NCI-H146 (cell line): Measurements from ENCODE around the gene BABAM2.
"Not testable (repeated sequence)": the region's sequence is repeated elsewhere in the genome, so short reads cannot be mapped to it uniquely, and the experiment has no call there.

Experiments
- DNase-seq: peaks from one replicate; lab custom pipeline; 2025; lab: John Stamatoyannopoulos, UW

BABAM2 gene

DNA sequence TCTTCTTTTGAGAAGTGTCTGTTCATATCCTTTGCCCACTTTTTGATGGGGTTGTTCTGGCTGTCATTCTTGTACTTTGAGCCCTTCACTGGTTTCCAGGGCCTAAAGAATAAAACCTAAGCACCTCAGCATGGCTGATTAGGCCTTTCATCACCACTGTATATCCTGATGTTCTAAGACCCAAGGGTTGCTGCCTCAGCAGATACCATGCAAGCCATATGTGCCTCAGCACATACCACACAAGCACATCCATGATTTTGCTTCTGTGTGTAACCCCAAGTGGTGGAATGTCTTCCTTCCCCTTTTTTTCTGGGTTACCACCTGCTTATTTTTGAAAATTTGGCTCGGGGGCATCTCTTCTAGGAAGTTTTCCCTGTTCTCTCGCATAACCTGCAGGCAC is 11.7 kb upstream of the BABAM2 start:
- DNase-seq = no peak

DNA sequence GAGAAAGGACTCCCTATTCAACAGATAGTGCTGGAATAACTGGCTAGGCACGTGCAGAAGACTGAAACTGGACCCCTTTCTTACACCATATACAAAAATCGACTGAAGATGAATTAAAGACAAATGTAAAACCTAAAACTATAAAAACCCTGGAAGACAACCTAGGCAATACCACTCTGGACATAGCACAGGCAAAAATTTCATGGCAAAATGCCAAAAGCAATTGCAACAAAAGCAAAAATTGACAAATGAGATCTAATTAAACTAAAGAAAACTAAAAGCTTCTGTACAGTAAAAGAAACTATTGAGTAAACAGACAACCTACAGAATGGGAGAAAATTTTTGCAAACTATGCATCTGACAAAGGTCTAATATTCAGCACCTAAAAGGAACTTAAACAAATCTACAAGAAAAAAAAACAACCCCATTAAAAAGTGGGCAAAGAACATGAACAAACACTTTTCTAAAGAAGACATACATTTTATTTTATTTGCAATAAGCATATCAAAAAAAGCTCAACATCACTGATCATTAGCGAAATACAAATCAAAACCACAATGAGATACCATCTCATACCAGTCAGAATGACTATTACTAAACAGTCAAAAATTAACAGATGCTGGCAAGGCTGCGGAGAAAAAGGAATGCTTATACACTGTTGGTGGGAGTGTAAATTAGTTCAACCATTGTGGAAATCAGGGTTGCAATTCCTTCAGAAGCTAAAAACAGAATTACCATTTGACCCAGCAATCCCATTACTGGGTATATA is 8.5 kb upstream of the BABAM2 start:
- not testable (repeated sequence) for DNase-seq

DNA sequence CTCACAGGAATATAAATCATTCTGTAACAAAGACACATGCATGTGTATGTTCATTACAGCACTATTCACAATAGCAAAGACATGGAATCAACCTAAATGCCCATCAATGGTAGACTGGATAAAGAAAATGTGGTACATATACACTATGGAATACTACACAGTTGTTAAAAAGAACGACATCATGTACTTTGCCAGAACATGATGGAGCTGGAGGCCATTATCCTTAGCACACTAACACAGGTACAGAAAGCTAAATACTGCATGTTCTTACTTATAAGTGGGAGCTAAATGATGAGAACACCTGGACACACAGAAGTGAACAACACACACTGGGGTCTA is 8.0 kb upstream of the BABAM2 start:
- DNase-seq = not testable (repeated sequence)

DNA sequence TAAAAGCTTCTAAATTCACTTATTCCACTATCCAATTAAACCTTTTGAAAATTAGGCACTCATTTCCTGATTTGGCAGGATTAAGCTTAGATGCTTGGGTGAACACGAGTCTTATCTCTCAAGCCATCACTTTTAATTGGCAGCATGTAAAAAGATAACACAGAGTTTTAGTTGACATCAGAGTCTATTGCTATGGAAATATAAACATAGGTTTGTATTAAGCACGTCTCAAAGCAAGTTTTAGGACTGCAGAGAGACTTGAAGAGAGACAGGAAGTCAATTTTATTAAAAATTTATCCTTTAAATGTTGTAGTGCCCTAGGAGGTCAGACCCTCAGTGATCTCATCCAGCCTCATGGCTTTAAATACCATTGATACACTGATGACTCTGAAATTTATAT is 5.9 kb upstream of the BABAM2 start:
- DNase-seq = no peak

DNA sequence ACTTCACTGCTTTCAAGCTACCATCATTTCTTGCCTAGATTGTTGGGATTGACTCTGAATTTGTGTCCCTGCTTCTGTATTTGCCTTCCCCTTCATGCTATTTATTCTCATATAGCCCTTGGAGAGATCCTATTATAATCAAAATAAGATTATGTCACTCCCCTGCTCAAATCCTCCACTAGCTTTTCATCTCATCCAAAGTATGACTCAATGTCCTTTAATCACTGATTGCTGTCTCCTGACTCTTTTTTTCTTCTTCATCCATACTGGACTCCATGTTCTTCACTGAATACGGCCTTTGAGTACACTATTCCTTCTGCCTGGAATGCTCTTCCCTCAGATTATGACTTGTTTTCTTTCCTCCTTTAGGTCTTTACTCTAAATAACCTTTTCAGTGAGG is 5.3 kb upstream of the BABAM2 start:
- no peak for DNase-seq

DNA sequence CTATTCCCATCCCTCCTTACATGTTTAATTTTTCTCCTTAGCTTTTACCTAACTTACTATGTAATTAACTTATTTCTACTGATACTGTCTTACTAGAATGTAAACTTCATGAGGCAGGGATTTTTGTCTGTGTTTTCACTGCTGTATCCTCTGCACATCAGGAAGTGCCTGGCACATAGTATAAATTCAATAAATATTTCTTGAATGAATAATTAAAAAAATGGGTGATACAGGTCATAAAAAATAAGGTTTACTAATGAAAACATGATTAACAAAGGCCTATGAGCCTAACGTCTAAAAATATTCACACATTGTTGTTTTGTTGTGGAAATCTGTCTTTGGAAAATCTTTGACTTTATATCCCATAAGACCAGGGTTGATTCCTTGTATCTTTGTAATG is 4.9 kb upstream of the BABAM2 start:
- DNase-seq = no peak

DNA sequence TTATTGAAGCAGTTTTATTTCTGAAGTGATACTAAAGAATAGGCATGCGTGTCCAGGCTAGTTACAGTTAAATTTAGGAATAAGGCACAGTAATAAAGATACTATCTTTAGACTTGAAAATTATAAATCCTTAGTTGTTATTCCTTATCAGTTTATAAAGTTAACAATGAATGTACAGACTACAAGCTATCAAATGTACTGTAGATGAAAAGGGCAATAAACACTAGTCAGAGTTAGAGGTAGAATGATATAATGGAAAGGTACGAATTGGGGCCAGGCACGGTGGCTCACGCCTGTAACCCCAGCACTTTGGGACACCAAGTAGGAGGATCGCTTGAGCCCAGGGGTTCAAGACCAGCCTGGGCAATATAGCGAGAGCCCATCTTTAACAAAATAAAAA is 4.2 kb upstream of the BABAM2 start:
- no peak for DNase-seq

DNA sequence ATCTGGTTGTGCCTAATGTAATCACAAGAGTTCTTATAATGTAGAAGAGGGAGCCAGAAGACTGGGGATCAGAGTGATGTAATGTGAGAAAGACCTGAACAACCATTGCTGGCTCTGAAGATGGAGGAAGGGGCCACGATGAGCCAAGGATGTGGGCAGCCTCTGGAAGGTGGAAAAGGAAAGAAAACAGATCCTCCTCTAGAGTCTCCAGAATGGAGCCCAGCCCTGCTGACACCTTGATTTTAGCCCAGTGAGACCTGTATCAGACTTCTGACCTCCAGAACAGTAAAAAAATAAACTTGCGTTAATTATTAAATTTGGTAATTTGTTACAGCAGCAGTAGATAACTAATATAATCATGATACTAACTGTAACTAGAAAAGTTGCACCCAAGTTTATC is 3.4 kb upstream of the BABAM2 start:
- no peak for DNase-seq

DNA sequence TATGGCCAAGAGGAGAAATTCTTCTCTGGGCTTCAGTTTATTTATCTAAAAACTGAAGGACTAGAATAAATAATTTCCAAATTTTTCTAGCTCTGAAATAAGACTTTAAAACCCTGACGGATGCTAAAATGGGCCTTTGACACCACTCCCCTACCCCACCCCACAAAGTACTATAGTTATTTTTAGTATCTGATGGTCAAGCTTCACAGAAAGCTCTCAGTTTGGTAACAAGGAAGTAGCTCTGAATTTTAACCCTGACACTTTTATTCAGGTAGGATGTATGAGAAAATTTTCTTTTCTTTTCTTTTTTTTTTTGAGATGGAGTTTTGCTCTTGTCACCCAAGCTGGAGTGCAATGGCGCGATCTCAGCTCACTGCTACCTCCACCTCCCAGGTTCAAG is 2.7 kb upstream of the BABAM2 start:
- DNase-seq = no peak

DNA sequence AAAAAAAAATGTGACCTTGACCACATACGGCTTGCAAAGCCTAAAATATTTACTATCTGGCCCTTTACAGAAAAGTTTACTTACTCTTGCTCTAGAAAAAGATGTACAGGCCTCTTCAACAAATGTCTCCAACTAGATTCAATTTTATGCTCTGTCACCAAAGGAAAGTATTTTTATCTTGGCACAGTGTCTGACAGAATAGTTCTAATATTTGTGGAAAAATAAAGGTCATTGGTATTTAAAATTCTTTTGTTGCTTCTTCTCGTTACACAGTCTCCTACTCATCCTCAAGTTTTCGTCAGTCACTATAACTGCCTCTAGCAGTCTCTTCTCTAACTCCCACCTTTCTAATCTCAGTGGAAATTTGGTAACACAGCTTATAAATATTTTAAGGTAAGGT is 1.7 kb upstream of the BABAM2 start:
- DNase-seq = no peak

DNA sequence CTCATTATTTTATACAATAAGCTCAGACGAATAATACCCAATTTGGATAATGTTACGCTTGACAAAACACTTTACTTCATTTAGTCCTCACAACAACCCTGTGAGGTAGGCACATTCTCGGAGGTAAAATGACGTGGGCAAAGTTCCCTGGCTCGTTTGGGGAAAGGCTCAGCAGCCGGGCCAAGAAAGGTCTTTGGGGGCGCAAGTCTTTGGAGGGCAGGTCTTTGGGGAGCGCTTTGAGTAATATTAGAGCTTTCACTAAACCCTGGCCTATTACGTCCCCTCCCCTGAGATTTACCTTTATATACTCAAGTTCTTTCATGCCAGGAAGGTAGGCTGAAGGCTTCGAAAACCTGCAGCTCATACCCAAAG is 769 bp upstream of the BABAM2 start:
- no peak for DNase-seq

DNA sequence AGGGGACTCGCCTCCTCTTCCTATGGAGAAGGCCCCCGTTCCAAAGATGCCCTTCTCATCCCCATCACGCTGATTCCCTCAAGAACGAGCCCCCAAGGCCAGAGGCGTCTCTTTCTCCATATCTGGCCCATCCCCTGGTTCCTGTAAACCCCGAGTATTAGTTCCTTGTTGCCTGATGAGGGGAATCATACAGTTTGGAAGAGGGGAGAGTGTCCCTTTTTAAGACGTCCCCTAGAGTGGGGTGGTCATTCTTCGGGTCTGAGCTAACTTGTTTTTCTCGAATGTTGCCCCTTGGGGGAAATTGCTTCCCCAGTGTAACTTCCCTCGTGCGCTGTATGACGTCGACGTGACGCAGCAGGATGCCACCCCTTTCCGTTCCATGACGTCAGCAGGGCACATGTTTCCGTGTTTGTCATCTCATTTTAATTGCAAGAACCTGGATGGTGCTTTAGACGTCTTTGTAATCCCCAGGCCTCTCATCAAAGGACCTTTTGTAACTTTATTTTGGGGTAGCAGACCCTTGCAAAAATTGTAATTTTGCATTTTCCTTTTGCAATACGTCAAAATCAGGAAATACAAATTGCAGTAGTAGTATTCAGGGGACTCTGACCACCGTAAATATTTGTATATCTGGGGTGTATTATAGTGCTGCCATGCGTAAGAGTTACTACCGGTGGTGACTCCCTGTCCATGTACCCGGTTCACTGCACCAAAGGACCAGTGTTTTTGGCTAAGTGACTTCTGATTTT is 569 bp downstream of the BABAM2 start:
- DNase-seq = peak; percentile 74

DNA sequence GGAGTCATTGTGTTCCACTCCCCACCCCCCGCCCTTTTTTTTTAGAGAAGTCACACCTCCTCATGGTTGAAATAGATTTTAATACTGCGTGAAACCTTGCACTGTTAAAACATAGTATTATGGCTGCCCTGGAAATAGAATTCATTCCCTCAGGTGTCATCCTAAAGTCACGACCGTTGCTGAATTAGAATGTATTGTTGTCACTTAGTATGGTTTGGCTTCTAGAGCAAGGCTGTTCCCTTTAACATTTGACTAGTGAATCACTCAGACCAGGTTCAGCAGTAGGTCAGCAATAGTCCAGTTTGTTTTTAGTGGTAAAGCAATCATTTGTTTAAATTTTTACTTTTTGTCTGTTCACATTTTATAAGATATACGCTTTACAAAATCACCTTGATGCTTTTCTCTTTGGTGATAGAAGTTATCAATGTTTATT is 1.2 kb downstream of the BABAM2 start:
- DNase-seq = no peak

DNA sequence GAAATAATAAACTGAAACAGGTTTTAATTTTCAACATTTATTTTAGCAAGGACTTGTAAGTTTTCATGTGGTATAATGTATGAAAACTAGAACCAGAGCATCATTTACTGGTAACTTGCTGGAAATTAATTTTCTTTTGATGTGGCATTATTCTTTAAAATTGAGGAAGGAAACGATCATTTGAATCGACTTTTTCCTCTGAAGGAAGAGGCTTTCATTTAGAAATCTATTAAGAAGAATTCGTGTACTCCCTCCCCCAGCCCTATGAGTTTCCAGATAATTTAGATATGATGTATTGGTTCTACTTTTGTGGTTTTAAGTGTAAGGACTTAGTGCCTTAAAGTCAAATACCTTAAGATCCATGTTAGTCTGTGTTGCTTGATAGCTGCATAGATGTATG is 2.5 kb downstream of the BABAM2 start:
- DNase-seq = no peak

DNA sequence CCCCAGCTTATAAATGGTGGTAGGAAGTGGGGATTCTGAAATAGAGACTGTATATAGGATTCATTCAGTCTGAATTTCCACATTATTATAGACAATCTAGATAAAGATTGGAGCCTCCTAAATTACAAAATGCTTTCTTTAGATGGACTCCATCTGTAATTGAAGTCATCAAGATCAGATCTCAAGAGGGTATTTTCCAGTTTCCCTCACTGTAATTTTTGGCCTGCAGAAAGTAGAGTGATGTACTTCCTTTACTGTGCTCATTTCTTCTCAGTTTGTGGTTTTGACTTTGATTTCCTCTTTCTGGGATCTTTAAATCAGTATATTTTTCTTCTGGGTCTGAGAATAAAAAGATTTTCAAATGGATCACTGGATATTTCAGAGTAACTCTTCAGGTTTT is 7.2 kb downstream of the BABAM2 start:
- DNase-seq = no peak

DNA sequence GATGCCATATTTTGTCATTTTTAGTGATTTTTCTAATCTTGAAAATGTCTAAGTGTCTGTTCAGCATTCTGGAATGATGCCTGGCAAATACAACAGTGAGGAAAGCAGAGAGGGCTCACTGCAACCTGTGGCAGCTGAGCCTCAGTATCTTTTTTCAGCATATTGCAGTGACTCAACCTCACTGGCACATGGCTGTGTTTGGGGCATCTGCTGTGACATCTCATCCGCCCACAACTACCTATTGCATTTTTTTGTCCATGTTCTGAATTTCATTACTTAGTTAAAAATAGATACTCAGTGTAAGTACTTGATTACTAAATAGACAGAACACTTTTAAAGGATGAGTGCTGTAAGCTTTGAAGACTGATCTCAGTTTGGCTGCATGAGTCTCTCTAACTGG is 10.7 kb downstream of the BABAM2 start:
- DNase-seq = no peak

DNA sequence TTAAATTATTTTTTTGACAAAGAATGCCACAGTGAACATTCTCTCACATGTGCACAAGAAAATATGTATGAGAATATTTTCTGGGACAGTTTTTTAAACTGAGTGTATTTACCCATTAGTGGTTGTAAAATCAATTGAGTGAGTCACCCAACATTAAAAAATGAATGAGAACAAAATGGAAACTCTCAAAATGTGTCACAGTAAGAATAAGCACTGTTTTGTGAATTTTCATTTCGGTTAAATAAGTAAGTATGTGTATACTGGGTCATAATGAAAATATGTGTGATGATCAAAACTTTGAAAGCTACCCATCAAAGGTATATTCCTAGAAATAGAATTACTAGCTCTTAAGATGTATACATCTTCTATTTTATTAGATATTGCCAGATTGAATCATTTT is 11.6 kb downstream of the BABAM2 start:
- DNase-seq = no peak

DNA sequence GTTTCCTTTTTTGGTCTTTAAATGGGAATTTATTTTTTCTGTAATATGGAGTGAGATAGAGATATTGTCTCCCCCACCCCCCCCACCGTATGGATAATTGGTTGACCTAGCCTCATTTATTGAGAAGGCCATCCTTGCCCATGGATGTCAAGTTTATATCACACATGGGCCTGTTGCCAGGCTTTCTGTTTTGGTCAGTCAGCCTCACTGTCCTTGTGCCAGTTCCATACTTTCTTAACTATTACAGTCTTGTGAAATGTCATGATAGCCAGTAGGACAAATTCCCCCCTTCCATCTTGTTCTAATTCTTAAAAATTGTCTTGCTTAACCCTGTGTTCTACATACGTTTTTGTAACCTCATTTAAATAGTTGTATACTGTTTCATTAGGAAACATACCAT is 12.5 kb downstream of the BABAM2 start:
- DNase-seq = no peak

DNA sequence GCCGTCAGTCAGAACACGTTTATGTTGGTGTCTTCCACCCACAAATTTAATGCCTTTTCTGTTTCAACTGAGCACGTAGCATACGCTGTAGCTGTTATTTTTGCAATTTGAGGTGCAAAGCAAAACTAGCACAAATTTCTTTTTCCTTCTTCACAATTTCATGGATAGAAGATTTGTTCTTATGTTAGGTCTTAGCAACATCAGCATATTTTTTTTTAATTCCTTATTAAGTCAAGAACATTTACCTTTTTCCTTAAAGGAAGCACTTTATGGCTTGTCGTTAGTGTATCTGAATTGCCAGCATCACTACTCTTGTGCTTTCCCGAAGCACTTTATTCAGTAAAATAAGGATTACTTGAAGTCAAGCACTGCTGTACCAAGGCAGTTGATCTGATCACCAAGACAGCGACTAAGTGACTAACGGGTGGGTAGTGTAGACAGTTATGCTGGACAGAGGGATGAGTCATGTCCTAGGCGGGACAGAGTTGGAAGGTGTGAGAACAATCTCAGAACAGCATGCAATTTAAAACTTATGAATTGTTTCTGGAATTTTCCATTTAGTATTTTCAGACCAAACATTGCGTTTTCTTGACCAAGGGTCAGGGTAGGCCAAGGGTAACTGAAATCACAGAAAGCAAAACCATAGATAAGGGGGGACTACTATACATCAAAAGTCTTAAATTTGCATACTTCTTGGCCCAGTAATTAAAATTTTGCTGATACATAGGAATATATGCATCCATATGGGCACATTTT is 13.3 kb downstream of the BABAM2 start:
- DNase-seq = no peak

DNA sequence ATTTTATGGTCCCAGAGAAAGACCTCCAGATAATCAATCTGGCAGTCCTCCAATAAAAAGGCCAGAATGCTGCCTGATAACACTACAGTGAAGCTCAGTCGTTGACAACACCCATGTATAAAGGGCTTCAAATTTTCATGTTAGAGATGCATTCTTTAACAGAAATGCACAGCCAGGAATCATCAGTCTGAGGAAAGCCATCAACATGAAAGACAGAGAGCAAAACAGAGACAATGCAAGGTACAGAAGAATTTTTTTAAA is 13.8 kb downstream of the BABAM2 start:
- DNase-seq = no peak

DNA sequence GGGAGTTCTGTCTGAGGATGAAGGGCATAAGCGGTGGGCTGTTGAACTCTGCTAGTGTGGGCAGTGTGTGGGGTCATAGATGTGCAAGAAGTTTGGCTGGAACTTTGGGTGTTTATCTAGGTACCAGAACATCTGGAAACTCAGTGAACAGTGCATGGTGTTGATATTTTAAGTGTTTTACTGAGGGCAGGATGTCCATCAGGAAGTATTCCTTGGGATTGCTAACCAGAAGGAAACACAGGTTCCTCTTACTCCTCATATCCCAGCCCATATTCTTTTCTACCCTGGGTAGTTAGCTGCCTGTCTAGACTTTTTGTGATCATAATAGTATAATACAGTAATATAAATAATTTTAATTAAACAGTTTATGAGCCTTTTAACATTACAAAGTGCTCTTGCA is 15.5 kb downstream of the BABAM2 start:
- no peak for DNase-seq

DNA sequence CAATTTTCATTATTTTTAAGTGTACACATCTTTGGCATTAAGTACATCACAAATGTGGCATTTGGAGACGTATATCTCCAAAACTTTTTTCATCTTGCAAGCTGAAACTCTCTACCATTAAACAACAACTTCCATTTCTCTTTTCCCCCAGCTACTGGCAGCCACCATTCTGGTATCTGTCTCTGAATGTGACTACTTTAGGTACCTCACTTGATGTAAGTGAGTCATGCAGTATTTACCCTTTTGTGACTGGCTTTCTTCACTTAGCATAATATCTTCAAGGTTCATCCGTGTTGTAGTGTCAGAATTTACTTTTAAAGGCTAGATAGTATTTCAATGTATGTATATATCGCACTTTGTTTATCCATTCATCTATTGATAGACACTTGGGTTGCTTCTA is 17.0 kb downstream of the BABAM2 start:
- no peak for DNase-seq

DNA sequence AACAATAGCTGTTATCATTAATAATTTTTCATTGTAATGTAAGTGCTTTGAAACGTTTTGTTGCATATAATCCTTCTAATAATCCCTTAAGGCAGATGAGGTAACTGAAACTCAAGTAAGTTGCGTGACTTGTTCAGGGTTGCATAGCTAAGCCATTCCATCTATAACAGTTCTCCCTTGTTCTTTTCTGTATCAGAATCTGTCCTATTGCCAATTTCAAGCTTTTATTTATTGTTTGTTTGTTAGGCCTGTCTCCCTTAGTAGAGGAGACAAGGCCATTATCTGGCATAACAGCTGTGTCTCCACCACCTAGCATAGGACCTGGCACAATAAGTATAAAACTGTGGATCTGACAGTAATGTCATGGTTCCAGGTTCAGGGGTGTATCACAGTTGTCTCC is 19.4 kb downstream of the BABAM2 start:
- no peak for DNase-seq
